SK-N-SH (cell line): ENCODE measurements around the gene ZCCHC3. TPM values are rescaled to one million over a fixed set of nuclear protein-coding genes. Genes with fewer than 3 reads are reported as not detected.
"Not testable (repeated sequence)": the region's sequence is repeated elsewhere in the genome, so short reads cannot be mapped to it uniquely, and the experiment has no call there.

Experiments
- CTCF ChIA-PET: fragments of 300-600, 350-600 bp; formaldehyde crosslinking; extraction: SDS; loops from one replicate; lab custom pipeline; 2021; lab: Yijun Ruan, JAX
- POLR2A ChIA-PET: fragments of 350-600 bp; sonication (Branson Sonifier 250); formaldehyde crosslinking; extraction: SDS; loops from one replicate; lab custom pipeline; 2020; ENCODE audit warnings: antibody characterized with exemption, inconsistent platforms; lab: Yijun Ruan, JAX
- DNase-seq: peaks from one replicate; pipeline ENCODE4 v3.0.0; 2012
- H2AFZ ChIP-seq: fragments of 200-600 bp; sonication (generic); 2 replicates; pipeline ENCODE4 v1.8.1; 2016; ENCODE audit warnings: antibody characterized with exemption, mild to moderate bottlenecking, low read depth
- H3F3A ChIP-seq: fragments of 200-600 bp; sonication (generic); replicated peaks from 2 replicates; pipeline ENCODE3; 2016; ENCODE audit warnings: antibody characterized with exemption, mild to moderate bottlenecking; ENCODE audit not compliant: insufficient read depth
- H3K27ac ChIP-seq, 2 experiments: fragments of 200-500 bp in 1 of 2; fragments of 200-600 bp in 1 of 2; sonication (Bioruptor generic) in 1 of 2; sonication (generic), shearing (Covaris generic) in 1 of 2; 2 replicates each; pipeline versions ENCODE4 v1.5.1 to v1.6.1; 2014 to 2016; ENCODE audit warnings: low read depth in 2 of 2, inconsistent platforms in 1 of 2, low read length in 1 of 2, mild to moderate bottlenecking in 1 of 2, mixed read lengths in 1 of 2
- H3K27me3 ChIP-seq: fragments of 200-600 bp; sonication (generic), shearing (Covaris generic); 2 replicates; pipeline ENCODE4 v1.6.1; 2016; ENCODE audit warnings: mixed run types; ENCODE audit not compliant: insufficient read depth
- H3K36me3 ChIP-seq, 2 experiments: fragments of 200-500 bp in 1 of 2; fragments of 200-600 bp in 1 of 2; sonication (Bioruptor generic) in 1 of 2; sonication (generic) in 1 of 2; replicated peaks in 1 of 2; 2 replicates each; pipeline versions ENCODE3 to v1.5.1; 2014 to 2016; ENCODE audit warnings: low read length in 1 of 2, mild to moderate bottlenecking in 1 of 2; ENCODE audit not compliant: insufficient read depth in 2 of 2, control insufficient read depth in 1 of 2
- H3K4me1 ChIP-seq, 2 experiments: fragments of 200-500 bp in 1 of 2; fragments of 200-600 bp in 1 of 2; sonication (Bioruptor generic) in 1 of 2; sonication (generic), shearing (Covaris generic) in 1 of 2; 2 replicates each; pipeline versions ENCODE4 v1.5.1 to v1.6.1; 2014 to 2016; ENCODE audit warnings: low read depth in 1 of 2, low read length in 1 of 2, mixed run types in 1 of 2; ENCODE audit not compliant: insufficient read depth in 2 of 2, control insufficient read depth in 1 of 2
- H3K4me2 ChIP-seq: fragments of 200-600 bp; sonication (generic), shearing (Covaris generic); 2 replicates; pipeline ENCODE4 v1.6.1; 2017; ENCODE audit warnings: mixed run types
- H3K4me3 ChIP-seq, 2 experiments: fragments of 200-500 bp in 1 of 2; fragments of 200-600 bp in 1 of 2; sonication (Bioruptor generic) in 1 of 2; sonication (generic), shearing (Covaris generic) in 1 of 2; 2 replicates each; pipeline versions ENCODE4 v1.5.1 to v1.8.1; 2014 to 2016; ENCODE audit warnings: low read depth in 2 of 2, inconsistent platforms in 1 of 2, low read length in 1 of 2, mild to moderate bottlenecking in 1 of 2, mixed read lengths in 1 of 2, moderate library complexity in 1 of 2
- H3K79me2 ChIP-seq: fragments of 200-600 bp; sonication (generic); 2 replicates; pipeline ENCODE4 v1.8.1; 2017; ENCODE audit warnings: mild to moderate bottlenecking; ENCODE audit not compliant: insufficient read depth
- H3K9ac ChIP-seq: fragments of 200-600 bp; sonication (generic); 2 replicates; pipeline ENCODE4 v1.6.1; 2017; ENCODE audit warnings: mixed run types
- H3K9me2 ChIP-seq: fragments of 200-600 bp; sonication (generic); 2 replicates; pipeline ENCODE4 v1.6.1; 2017; ENCODE audit warnings: mixed run types
- H3K9me3 ChIP-seq: fragments of 200-600 bp; sonication (generic); 2 replicates; pipeline ENCODE4 v1.6.1; 2017; ENCODE audit warnings: mixed run types, mild to moderate bottlenecking, moderate library complexity
- H4K20me1 ChIP-seq: fragments of 200-600 bp; sonication (generic); 2 replicates; pipeline ENCODE4 v1.6.1; 2017; ENCODE audit warnings: mild to moderate bottlenecking, mixed run types; ENCODE audit not compliant: insufficient read depth
- CTCF ChIP-seq: fragments of 200-600 bp; sonication (generic); IDR thresholded peaks from 2 replicates; pipeline ENCODE4 v1.6.1; 2017; ENCODE audit warnings: antibody characterized with exemption, mild to moderate bottlenecking, moderate library complexity
- ELF1 ChIP-seq: IDR thresholded peaks from 2 replicates; pipeline ENCODE4 v1.4.0; 2012
- EZH2phosphoT487 ChIP-seq: fragments of 200-600 bp; sonication (generic); IDR thresholded peaks from 2 replicates; pipeline ENCODE4 v1.6.1; 2017; ENCODE audit warnings: low read depth, mixed run types, mild to moderate bottlenecking, antibody characterized with exemption, moderate library complexity, borderline replicate concordance
- FOXM1 ChIP-seq: IDR thresholded peaks from 2 replicates; pipeline ENCODE4 v1.4.0; 2012; ENCODE audit warnings: low read depth, mild to moderate bottlenecking
- GABPA ChIP-seq: IDR thresholded peaks from 2 replicates; pipeline ENCODE4 v1.4.0; 2012; ENCODE audit warnings: low read depth, mild to moderate bottlenecking
- GATA2 ChIP-seq: sonication (generic); formaldehyde crosslinking; IDR thresholded peaks from 2 replicates; pipeline ENCODE4 v1.5.0; 2020; ENCODE audit warnings: mild to moderate bottlenecking, missing genetic modification reagents
- MXI1 ChIP-seq: IDR thresholded peaks from 2 replicates; pipeline ENCODE4 v1.6.1; 2012; ENCODE audit warnings: mild to moderate bottlenecking, low read depth, low read length, improper control_type of control experiment
- NRF1 ChIP-seq: IDR thresholded peaks from 2 replicates; pipeline ENCODE4 v1.6.1; 2012; ENCODE audit warnings: low read depth, mild to moderate bottlenecking, low read length
- RCOR1 ChIP-seq: fragments of 150-350 bp; IDR thresholded peaks from 2 replicates; pipeline ENCODE4 v1.6.1; 2017; ENCODE audit warnings: antibody characterized with exemption, low read length
- RFX5 ChIP-seq: IDR thresholded peaks from 2 replicates; pipeline ENCODE4 v1.6.1; 2012; ENCODE audit warnings: mild to moderate bottlenecking, improper control_type of control experiment, low read length
- TAF1 ChIP-seq: IDR thresholded peaks from 2 replicates; pipeline ENCODE4 v1.6.1; 2012; ENCODE audit warnings: low read depth, mild to moderate bottlenecking, low read length, moderate library complexity, borderline replicate concordance
- TEAD4 ChIP-seq: IDR thresholded peaks from 2 replicates; pipeline ENCODE4 v1.4.0; 2012; ENCODE audit warnings: mild to moderate bottlenecking, borderline replicate concordance; ENCODE audit not compliant: insufficient read depth
- USF1 ChIP-seq: IDR thresholded peaks from 2 replicates; pipeline ENCODE4 v1.4.0; 2012; ENCODE audit warnings: low read depth, borderline replicate concordance
- USF2 ChIP-seq: fragments of 150-350 bp; IDR thresholded peaks from 2 replicates; pipeline ENCODE4 v1.6.1; 2017; ENCODE audit warnings: antibody characterized with exemption, low read length, low read depth, borderline replicate concordance
- YY1 ChIP-seq: IDR thresholded peaks from 2 replicates; pipeline ENCODE4 v1.4.0; 2012; ENCODE audit warnings: low read depth, mild to moderate bottlenecking
- WGBS: methylation state at CpG from one replicate; pipeline ENCODE4 v1.1.6; 2017; ENCODE audit warnings: low lambda C conversion rate; 5-methylcytosine and 5-hydroxymethylcytosine counted together
- polyA plus RNA-seq, 3 experiments: library from polyadenylated mRNA; depleted of rRNA; stranded (reverse); fragments of >200 nt; gene quantifications; 2 replicates each; pipeline ENCODE4 v1.2.3, GENCODE V29; 2012

ZCCHC3 gene
- polyA plus RNA-seq, 1 of the 3 experiments (the other 2 are of a cell fraction), result 9.5 TPM

- 94% methylated on average over 8 of the region's 8 CpGs for WGBS
- peaks cover 8 to 12% of the 10 kb centered on the region in 2 experiments; a peak in 3 of 4 replicates for H3K4me1 ChIP-seq
- ChIA-PET POLR2A (no interaction called here), CTCF (interaction anchor here (1.9 kb wide), 1 partner anchor 97 kb away, joined by 5 read pairs; no protein-coding TSS in a partner anchor)
- peaks cover 22% of the 10 kb centered on the region for H4K20me1 ChIP-seq
- H3K4me3 ChIP-seq, result no peak overlapping the region
- no peaks in the 10 kb centered on the region for H3K9me3 ChIP-seq
- H3K79me2 ChIP-seq, result peaks cover under 1% of the 10 kb centered on the region
- no peaks in the 10 kb centered on the region for H3K9me2 ChIP-seq
- no peaks in the 10 kb centered on the region for H3K27me3 ChIP-seq
- H3K4me2 ChIP-seq, result no peak overlapping the region
- no peak overlapping the region for H3K27ac ChIP-seq
- no peak overlapping the region for H3K9ac ChIP-seq
- no peak overlapping the region for H2AFZ ChIP-seq
- no peak for TF ChIP-seq RCOR1
- no peak for TF ChIP-seq MXI1
- no peak for TF ChIP-seq CTCF
- TF ChIP-seq ELF1, result no peak
- no peak for TF ChIP-seq USF1
- TF ChIP-seq FOXM1, result no peak
- no peak for TF ChIP-seq USF2
- TF ChIP-seq EZH2phosphoT487, result no peak
- TF ChIP-seq NRF1, result no peak
- TF ChIP-seq TAF1, result no peak
- no peak for TF ChIP-seq RFX5
- TF ChIP-seq TEAD4, result no peak
- no peak for TF ChIP-seq GABPA
- TF ChIP-seq YY1, result no peak
- no peak for TF ChIP-seq GATA2 (CRISPR knock-in tag)
- DNase-seq, result no peak
- peaks cover 0 to 7% of the 10 kb centered on the region in 2 experiments for H3K36me3 ChIP-seq
- peaks cover 8% of the 10 kb centered on the region for H3F3A ChIP-seq
Measured at GRCh38 chr20:334578-334977, 37.2 kb downstream of the ZCCHC3 start.

GRCh38 chr20:336040-336439 lies 38.7 kb downstream of the ZCCHC3 start:
- H3K4me2 ChIP-seq, POLR2A ChIA-PET, H3K27me3 ChIP-seq, H3K36me3 ChIP-seq, DNase-seq, H3K9me2 ChIP-seq, H3K4me1 ChIP-seq, H3K9me3 ChIP-seq, H4K20me1 ChIP-seq, H3K27ac ChIP-seq, H3K4me3 ChIP-seq, H3K9ac ChIP-seq, H2AFZ ChIP-seq, H3F3A ChIP-seq, H3K79me2 ChIP-seq: not testable (repeated sequence)
- CTCF ChIA-PET, result interaction anchor here (1.7 kb wide), 1 partner anchor 19 kb away, joined by 4 read pairs; no protein-coding TSS in a partner anchor
- WGBS, result 95% methylated on average over 1 of the region's 1 CpG
